Ureter (tissue), 1 donor: ENCODE data around the gene CCNJ. TPM values are rescaled to one million over a fixed set of nuclear protein-coding genes. Genes with fewer than 3 reads are reported as not detected.
"Not testable (repeated sequence)": the region's sequence is repeated elsewhere in the genome, so short reads cannot be mapped to it uniquely, and the experiment has no call there.

Experiments used
- DNase-seq: peaks from one replicate; pipeline ENCODE4 v3.0.0-alpha.2; 2020; ENCODE audit warnings: low spot score
- total RNA-seq: library from RNA; stranded (reverse); gene quantifications from one replicate; pipeline ENCODE4 v1.2.4, GENCODE V29; 2023
- donor health status: DM: yes; HTN: yes; CAD: no.

Gene CCNJ, protein sequence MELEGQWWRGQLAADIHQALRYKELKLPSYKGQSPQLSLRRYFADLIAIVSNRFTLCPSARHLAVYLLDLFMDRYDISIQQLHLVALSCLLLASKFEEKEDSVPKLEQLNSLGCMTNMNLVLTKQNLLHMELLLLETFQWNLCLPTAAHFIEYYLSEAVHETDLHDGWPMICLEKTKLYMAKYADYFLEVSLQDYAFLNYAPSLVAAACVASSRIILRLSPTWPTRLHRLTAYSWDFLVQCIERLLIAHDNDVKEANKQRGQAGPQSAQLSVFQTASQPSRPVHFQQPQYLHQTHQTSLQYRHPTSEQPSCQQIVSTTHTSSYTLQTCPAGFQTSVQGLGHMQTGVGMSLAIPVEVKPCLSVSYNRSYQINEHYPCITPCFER
- total RNA-seq, result 7.2 TPM

DNA sequence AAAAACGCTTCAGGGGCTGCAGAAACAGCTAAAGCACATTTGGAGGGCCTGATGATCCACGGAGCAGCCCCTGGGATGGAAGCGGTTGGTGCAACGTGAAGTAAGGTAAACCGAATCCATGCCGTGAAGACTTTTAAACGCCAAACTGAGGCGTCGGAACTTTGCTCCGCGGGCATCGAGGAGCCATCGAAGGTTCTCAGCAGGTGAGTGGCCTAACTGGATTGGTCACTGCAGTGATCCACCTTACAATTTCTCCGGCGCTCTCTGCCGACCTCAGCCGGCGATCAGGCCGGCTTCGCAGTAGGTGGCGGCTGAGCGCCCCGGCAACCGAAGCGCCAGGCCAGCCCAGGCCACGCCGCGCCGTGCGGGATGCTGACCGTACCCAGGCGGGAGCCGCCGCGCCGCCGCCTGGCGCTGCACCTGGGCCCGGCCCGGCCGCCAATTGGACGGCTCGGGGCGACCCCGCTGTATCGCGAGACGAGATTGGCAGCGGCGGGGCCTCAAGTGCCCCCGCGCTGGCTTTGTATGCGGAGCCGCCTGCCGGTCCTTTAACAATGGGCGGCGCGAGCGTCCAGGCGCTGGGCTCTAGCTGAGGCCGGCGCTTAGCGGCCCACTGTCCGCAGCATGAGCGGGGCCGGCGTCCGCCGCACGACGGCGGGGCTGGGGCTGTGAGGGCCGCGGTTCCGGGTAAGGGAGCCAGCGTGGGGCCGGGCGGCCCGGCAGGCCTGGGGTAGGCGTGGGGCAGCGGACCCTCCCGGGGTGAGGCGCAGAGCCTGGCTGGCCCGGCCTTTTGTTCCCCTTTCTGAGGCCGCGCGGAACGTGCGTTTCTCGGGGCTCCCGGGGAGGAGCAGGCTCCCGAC is at the start of gene CCNJ:
TSS of gene CCNJ (plus strand) at position 551 of the 860 bp plus-strand sequence. CDS start 811 bp downstream, outside the sequence.
- DNase-seq, result peak; percentile 87

DNA sequence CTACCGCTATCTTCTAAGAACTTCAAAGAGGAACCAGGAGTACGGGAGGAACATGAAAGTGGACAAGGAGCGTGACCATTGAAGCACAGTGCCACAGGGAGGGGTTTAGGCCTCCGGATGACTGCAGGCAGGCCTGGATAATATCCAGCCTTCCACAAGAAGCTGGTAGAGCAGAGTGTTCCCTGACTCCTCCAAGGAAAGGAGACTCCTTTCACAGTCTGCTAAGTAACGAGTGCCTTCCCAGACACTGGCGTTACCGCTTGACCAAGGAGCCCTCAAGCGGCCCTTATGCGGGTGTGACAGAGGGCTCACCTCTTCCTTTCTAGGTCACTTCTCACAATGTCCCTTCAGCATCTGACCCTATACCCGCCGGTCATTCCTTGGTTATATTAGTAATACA is 49.0 kb upstream of the CCNJ start:
- not testable (repeated sequence) for DNase-seq

DNA sequence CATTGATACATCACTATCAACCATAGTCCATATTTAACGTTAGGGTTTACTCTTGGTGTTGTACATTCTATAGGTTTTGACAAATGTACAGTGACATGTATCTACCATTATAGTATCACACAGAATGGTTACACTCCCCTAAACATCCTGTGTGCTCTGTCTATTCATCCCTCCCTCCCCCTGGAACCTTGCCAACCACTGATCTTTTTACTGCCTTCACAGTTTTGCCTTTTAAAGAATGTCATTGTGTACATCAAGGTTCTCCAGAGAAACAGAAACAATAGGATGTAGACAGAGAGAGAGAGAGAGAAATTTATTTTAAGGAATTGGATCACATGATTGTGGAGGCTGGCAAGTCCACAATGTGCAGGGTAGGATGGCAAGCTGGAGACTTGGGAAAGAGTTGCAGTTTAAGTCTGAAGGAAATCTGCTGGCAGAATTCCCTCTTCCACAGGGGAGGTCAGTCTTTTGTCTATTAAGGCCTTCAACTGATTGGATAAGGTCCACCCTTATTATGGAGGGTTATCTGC is 45.1 kb upstream of the CCNJ start:
- no peak for DNase-seq

DNA sequence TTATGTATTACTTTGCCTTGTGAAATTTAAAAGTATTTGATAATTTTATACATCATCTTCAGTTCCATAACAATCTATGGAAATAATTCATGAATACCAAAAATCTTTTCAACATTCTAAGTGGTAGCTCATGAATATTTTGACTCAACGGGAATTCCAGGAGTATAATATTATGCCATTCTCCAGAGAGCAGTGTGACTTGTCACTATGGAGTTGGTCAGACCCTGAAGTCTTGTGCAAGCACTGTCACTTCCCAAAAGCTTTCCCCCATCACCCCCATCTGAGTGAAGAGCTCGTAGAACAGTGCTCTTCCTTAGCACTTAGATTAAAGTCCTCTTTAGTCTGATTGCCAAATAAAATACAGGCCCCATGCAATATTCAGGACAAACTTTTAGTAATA is 29.4 kb upstream of the CCNJ start:
- DNase-seq, result no peak

DNA sequence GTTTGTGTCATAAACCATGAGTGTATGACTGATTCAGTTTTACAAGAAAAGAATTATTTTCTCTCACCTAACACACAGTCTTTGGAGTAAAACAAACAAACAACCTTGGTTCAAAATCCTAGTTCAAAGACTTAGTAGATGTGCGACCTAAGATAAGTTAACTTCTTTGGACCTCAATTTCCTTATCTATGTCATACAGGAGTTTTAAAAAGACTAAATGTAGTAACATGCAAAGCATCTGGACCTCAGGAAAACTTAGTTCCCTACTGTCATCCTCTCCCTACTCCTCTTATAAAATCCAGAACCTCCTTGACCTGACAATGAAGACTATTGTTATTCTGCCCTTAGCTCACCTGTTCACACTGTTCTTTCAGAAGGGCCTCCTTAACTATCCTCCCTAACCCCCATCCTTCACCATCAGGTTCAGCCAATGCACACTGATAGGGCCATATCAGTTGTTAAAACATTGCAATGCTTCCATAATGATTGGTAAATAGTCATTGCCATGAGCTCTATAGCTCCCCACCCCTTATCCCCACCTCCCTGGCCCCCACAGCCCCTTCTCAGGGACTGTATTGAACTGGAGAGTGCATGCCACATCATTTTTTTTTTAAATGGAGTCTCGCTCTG is 28.8 kb upstream of the CCNJ start:
- DNase-seq, result no peak

DNA sequence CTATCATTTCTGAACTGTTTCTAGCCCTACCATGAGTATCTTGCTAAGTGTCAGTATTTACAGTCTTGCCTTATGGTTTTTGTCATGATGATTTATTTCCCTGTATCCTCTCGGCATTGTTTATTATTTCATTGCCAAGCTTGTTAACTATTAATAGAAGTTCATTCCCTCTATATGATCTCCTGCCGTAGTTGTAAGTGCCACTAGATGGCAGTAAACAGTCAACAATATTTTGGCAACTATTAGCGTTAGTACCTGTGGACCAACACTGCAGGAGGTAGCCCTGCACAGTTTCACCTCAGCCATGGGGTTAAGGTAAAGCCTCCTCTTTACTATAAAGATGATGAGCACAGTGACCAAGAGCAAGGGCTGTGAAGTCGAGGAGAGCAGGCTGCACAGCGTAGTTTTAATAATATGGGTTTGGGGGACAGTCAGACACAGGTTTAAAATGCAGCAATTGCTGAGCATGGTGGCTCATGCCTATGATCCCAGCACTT is 26.1 kb upstream of the CCNJ start:
- no peak for DNase-seq

DNA sequence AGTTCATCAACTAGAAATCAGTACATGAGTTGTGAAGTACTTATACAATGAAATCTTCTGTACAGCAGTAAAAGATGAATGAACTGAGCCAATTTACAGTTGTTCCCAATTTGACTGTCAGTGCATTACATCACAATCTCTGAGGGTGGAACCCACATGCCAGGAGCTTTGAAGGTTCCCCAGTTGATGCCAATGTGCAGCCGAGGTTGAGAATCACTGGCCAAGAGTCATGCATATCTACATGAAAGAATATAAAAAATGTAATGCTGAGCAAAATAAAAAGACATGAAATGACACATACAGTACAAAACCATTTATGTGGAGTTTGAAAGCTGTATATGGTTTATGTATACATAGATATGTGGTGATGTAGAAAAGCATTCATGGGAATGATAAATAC is 22.1 kb upstream of the CCNJ start:
- no peak for DNase-seq

DNA sequence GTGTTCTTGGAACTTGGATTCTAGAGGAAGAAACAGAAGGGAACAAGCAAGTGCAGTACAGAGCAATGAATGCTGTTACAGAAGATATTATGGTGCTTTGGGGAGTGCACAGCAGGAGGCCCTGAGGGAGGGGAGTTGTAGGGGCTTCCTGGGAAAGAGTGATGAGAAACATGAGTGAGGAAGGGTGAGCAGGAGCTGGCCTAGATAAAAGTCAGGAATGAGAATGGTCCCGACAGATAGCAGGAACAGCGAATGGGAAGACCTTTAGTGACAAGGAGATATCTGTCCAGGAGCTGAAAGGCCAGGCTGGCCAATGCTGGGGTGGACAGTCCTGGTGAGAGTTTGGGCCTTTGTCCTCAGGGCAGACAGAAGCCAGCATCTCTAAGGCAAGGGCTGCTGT is 20.6 kb upstream of the CCNJ start:
- DNase-seq, result no peak

DNA sequence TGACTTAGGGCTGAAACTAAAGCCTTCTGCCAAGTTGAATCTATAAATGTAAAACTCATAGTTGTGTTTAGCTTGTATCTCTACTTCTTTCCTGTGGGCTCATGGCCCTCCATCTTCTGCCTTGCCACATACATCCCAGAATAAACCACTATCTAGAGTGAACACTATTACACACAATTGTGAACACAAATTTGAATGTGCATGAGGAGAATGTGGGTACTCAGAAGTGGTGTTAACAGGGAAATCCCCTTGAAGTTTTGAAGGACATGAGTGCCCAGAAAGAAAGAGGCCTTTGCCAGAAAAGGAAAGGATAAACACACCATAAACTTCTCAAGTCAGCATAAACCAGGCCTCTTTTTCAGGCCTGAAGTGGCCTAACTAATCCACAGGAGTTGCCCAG is 20.2 kb upstream of the CCNJ start:
- no peak for DNase-seq

DNA sequence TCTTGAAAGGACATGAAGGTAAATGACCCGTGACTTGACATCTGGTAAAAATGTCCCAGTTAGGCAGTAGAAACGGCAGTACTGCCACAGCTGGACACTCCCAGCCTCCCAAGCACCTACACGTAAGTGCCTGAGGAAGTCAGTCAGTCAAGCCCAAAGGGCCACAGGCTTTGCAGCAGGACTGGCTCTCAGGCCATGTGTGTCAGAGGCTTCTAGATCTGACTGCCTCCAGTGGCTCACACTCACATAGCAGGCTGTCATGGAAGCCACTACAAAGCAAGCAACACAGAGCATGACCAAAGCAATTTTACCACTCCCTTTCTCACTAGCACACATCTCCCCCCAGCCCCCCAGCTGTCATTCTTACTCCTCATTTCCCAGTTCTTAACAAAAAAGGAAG is 17.8 kb upstream of the CCNJ start:
- DNase-seq, result no peak

DNA sequence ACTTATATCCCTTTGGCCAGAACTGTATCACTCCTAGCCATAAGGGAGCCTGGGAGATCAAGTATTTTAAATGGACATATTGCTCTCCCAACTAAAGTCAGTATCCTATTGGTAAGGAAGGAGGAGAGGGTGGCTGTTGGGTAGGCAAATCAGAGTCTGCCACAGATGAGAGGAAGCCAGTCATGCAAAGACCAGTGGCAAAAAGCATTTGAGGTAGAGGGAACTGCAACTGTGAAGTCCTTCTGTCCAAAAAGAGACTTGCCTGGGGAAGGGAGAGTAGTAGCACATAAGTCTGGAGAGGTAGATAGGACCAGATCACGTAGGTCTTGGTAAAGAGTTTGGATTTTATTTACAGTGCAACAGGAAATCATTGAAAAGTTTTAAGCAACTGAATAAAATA is 8.8 kb upstream of the CCNJ start:
- no peak for DNase-seq

DNA sequence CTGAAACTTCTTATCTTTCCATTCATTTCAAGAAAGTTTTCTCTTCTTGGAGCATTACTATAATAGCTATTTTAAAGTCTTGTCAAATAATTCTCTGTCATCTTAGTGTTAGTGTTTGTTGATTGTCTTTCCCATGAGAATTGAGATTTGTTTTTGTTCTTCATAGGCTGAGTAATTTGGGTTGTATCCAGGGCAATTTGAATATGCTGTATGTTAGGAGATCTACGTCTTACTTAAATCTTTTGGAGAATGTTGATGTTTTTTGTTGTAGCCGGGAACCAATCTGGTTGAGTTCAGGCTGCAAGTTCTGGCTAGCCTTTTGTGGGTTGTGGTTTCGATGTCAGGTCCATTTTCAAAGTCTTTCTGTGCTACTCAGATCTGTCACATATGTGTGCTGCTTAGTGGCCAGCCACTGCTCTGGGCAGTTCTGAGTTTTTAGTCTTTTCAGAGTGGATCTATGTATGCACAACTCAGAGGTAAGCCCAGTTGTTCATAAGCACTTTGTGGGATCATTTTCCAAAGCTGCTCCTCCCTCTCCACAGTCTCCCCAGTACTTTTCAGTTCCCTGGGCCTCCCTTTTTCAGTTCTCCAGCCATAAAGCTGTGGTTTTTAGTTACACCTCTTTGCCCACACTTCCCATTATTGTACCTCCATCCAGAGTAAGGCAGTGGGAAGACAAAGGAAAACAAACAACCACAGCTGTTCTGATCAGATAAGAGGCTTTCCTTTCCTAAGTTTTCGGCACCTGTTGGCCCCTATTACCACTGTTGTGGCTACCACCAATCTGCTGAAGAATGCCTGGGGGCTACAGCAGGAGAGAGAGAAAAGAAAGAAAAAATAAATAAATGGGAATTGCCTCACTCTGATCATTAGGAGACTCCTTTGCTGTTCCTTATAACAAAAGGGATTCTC is 4.7 kb upstream of the CCNJ start:
- DNase-seq, result no peak

DNA sequence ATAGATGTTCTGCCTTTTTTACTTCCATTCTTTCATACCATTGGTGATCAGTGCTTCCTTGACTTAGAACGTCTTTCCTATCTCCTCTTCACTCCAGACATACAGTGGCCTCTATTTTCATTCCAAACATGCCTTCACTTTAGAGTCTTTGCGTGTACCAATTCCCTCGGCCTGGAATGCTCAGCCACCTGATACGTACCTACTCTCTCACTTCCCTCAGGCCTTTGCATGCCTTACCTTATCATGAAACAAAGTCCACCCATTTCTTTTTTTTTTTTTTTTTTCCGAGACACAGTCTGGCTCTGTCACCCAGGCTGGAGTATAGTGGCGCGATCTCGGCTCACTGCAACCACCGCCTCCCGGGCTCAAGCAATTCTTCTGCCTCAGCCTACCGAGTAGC is 2.2 kb upstream of the CCNJ start:
- DNase-seq, result no peak

DNA sequence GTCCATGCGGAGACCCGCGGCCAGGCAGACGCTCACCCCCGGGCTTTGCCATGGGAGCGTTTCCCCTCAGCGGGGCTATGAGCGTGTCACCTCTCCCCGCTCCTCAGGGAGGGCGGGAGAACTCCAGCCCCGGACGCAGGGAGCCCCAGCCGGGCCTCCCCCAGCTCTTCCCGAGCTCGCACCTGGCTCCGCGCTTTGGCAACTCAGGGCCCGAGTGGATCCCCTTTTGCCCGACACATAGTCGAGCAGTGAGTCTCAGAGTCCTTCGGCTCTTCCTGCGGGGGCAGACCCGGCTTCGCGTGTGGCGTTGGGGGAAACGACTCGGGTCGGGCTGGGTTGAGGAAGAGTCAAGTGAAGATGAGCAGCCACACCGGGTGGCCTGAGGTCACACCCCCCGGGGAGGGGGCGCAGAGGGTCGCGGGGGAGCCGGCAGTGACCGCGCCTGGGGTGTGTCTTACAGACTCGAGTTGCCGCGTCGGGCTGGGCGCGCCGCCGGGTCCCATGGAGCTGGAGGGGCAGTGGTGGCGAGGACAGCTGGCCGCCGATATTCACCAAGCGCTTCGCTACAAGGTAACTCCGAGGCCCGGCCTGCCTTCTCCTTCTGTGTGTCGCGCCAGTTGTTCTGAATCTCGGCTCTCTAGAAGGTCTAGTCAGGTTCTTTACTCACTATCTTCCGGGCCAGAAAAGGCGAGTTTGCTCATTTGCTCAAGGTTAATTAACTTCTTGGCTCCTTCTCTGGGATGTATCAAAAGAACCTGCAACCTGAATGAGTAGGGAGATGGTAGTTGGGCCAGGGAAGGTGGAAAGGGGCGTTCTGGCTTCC is 721 bp downstream of the CCNJ start:
- DNase-seq, result peak; percentile 50

DNA sequence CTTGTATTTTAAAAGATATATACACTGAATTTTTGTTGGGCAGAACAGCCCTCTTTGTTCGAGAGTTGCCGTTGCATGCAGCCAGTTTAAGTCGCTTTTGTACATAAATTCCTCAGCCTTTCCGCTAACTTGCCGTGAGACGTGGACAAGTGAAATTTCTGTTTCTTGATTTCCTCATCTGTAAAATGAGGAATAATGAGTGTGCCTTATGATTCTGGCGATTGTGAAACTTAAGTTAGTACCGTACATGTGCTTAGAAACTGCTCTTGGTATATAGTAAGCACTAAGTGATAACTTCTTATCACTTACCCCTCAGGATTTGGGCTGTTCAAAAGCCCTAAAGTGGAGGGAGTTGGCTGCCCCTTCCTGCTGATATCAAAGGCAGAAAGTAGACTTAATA is 1.4 kb downstream of the CCNJ start:
- no peak for DNase-seq

DNA sequence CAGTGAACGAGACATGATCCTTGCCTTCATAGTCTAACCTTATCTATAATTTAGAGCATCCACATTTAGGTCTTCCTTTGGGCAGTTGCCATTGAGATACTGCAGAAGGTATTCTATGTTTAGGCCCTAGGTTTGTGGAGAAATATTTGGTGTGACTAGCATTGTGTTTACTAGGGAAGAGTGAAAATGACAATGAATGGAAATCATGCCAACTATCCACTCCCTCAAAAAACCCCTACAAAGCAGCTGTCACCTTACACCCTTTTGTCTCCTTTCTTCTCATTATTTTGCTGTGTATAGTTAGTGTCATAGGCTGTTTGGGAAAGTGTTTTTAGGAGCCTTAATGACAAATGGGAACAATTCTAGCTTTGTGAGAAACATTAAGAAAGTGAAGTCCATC is 3.2 kb downstream of the CCNJ start:
- DNase-seq, result no peak

DNA sequence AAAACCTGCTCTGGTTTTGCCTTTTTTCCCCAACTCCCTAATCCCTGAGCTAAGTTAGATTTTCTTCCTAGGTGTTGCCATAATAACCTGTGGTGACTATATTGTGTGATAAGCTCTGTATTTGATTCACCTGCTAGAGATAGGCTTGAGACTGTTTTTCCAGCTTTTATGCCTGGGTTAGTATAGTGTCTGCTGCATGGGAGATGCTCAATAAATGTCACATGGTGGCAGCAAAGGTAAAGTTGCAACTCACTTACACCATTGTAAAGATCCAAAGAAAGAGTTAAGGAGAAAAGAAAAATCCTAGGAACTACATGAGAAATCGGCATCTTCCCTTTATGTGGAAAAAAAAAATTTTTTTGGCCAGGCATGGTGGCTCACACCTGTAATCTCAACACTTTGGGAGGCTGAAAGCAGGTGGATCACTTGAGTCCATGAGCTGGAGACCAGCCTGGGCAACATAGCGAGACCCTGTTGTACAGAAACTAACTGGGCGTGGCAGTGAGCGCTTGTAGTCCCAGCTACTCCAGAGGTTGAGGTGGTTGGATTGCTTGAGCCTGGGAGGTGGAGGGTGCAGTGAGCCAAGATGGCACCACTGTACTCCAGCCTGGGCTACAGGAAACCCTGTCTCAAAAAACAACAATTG is 3.7 kb downstream of the CCNJ start:
- DNase-seq, result no peak

DNA sequence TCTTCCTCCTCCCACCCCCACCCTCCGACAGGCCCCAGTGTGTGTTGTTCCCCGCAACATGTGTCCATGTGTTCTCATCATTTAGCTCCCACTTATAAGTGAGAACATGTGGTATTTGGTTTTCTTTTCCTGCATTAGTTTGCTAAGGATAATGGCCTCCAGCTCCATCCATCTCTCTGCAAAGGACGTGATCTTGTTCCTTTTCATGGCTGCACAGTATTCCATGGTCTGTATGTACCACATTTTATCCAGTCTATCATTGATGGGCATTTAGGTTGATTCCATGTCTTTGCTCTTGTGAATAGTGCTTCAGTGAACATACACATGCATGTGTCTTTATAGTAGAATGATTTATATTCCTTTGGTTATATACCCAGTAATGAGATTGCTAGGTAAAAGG is 4.5 kb downstream of the CCNJ start:
- DNase-seq, result not testable (repeated sequence)

DNA sequence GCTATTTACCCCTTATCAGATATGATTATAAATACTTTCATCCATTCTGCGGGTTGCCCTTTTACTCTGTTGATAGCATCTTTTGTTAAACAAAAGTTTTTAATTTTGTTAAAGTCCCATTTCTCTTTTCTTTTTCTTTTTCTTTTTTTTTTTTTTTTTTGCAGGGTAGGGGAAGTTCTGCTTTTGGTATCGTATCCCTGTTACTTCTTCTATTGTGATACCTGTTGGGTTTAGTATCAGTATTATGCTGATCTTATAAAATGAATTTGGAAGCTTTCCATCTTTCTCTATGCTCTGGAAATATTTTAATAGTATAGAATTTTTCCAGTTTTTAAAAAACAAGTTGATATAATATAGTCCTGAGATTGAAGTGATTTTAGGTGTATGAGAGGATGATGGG is 6.0 kb downstream of the CCNJ start:
- no peak for DNase-seq

DNA sequence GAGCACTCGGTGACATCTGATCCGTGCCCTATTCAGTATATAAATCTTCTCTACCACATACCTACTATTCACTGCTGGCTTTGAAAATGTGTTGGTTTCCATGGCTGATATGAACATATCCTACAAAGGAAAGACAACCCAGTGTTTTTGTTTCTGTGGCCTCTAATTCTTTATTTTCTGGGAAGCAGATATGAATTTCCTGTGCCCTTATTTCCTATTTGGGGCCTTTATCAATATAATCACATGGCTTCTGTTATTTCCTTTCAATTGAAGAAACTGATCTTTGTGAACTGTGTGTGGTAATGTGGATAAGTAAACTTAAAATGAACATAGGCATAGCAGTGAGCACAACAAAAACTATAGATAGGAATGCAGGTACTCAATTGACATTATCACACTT is 10.6 kb downstream of the CCNJ start:
- no peak for DNase-seq
